Measurements from ENCODE around the gene AP4S1. TPM values are rescaled to one million over a fixed set of nuclear protein-coding genes. Genes with fewer than 3 reads are reported as not detected.
"Not testable (repeated sequence)": the region's sequence is repeated elsewhere in the genome, so short reads cannot be mapped to it uniquely, and the experiment has no call there.

The AP4S1 gene
- total and polyA plus RNA-seq, 2 of the 8 experiments (the other 6 are each of a cell fraction or from before 2014, with no cell fraction given), result 2.8 to 9.9 TPM

GRCh38 chr14:31042300-31042699 is 16.9 kb downstream of the AP4S1 start (continued):
- TF ChIP-seq HDAC2 (IDR thresholded peaks at IDR 0.05; ENCODE audit: borderline replicate concordance in 1 of 2, low read depth in 2 of 2, low read length in 2 of 2) (no peak), TAF1 (IDR thresholded peaks at IDR 0.05; ENCODE audit: low read depth, low read length) (no peak), EZH2 (IDR thresholded peaks at IDR 0.05; ENCODE audit: low read depth, low read length, severe bottlenecking) (no peak), SRF (IDR thresholded peaks at IDR 0.05; ENCODE audit: low read depth, low read length) (no peak), CEBPB (IDR thresholded peaks at IDR 0.05; ENCODE audit: low read depth, low read length) (no peak), RXRA (IDR thresholded peaks at IDR 0.05; ENCODE audit: insufficient read depth, low read depth, low read length) (no peak), NANOG (IDR thresholded peaks at IDR 0.05; ENCODE audit: insufficient read depth, low read depth, low read length, poor library complexity, severe bottlenecking) (no peak), SUZ12 (IDR thresholded peaks at IDR 0.05; ENCODE audit: low read length) (no peak), CHD2 (IDR thresholded peaks at IDR 0.05; ENCODE audit: low read length) (no peak), SAP30 (IDR thresholded peaks at IDR 0.05; ENCODE audit: insufficient read depth, insufficient replicate concordance, low read length) (no peak), SP1 (IDR thresholded peaks at IDR 0.05; ENCODE audit: low read depth, low read length) (no peak)

DNA sequence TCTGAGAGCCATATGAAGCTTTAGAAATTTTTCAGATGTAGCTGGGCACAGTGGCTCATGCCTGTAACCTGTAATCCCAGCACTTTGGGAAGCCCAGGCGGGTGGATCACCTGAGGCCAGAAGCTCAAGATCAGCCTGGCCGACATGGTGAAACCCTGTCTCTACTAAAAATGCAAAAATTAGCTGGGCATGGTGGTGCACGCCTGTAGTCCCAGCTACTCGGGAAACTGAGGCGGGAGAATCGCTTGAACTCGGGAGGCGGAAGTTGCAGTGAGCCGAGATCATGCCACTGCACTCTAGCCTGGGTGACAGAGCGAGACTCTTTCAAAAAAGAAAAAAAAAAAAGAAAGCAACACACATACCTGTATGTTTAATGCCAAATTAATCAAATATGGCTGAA is 17.4 kb downstream of the AP4S1 start:
- FAIRE-seq; H3K4me1 ChIP-seq (replicated peaks in 1 of 4; ENCODE audit: control insufficient read depth in 3 of 4, insufficient read depth in 4 of 4, low read length in 3 of 4); H2BK20ac ChIP-seq (ENCODE audit: low read length); H3K9me3 ChIP-seq (ENCODE audit: insufficient read depth in 2 of 2, low read depth in 1 of 2, low read length in 1 of 2); H2AK5ac ChIP-seq (ENCODE audit: low read depth, low read length); H2BK15ac ChIP-seq (ENCODE audit: low read length); H3K79me2 ChIP-seq (ENCODE audit: control insufficient read depth in 1 of 2, insufficient read depth in 2 of 2, low read length in 2 of 2); H4K20me1 ChIP-seq (replicated peaks in 1 of 2; ENCODE audit: control insufficient read depth in 1 of 2, insufficient read depth in 2 of 2, low read length in 2 of 2); H3K27ac ChIP-seq (ENCODE audit: low read depth, low read length); H3K27me3 ChIP-seq (replicated peaks in 1 of 4; ENCODE audit: control insufficient read depth in 3 of 4, extremely low read depth in 1 of 4, insufficient read depth in 3 of 4, low read length in 3 of 4); DNase-seq (ENCODE audit: low read depth in 1 of 2, low spot score in 2 of 2); H3K79me1 ChIP-seq (ENCODE audit: low read depth, low read length); H3K9ac ChIP-seq (replicated peaks in 1 of 4; ENCODE audit: extremely low read depth in 1 of 4, low read depth in 3 of 4, low read length in 3 of 4); H3K14ac ChIP-seq (ENCODE audit: insufficient read length); H2BK120ac ChIP-seq (replicated peaks; ENCODE audit: low read depth, low read length); H2BK5ac ChIP-seq (ENCODE audit: low read depth, low read length); H3K18ac ChIP-seq (ENCODE audit: extremely low read depth, low read length); H3K23ac ChIP-seq (ENCODE audit: insufficient read length); H3K23me2 ChIP-seq (ENCODE audit: low read depth, low read length); H4K8ac ChIP-seq (ENCODE audit: extremely low read depth, insufficient read depth, low read length); H3K4me3 ChIP-seq (ENCODE audit: extremely low read depth in 1 of 4, insufficient read depth in 2 of 4, low read depth in 3 of 4, low read length in 4 of 4); H3K4me2 ChIP-seq (ENCODE audit: insufficient read depth in 1 of 2, low read depth in 2 of 2, low read length in 2 of 2); H3K4ac ChIP-seq (replicated peaks; ENCODE audit: insufficient read length, low read depth, low read length); H4K5ac ChIP-seq (ENCODE audit: insufficient read length, low read depth, low read length); H3K36me3 ChIP-seq (ENCODE audit: control insufficient read depth in 2 of 4, insufficient read depth in 4 of 4, low read length in 3 of 4); H3K56ac ChIP-seq (replicated peaks; ENCODE audit: insufficient read length, low read depth, low read length); H2AFZ ChIP-seq (ENCODE audit: low read length); H4K91ac ChIP-seq (replicated peaks; ENCODE audit: insufficient read length, low read length); H2BK12ac ChIP-seq (ENCODE audit: low read depth, low read length): not testable (repeated sequence)
- ChIA-PET POLR2A (ENCODE audit: partially characterized antibody) (interaction anchor here (3.2 kb wide), 1 partner anchor 17 kb away, joined by 18 read pairs; the partner anchor contains the start of genes AP4S1 and STRN3), CTCF (ENCODE audit: partially characterized antibody) (interaction anchor here (0.6 to 2.0 kb wide), 2 partner anchors 15 to 35 kb away, joined by 3 to 5 read pairs; no protein-coding TSS in a partner anchor)
- WGBS, 2 experiments (ENCODE audit: extremely low coverage in 1 of 2, insufficient coverage in 1 of 2, insufficient read length in 1 of 2, insufficient replicate concordance in 2 of 2, low coverage in 1 of 2, low lambda C conversion rate in 2 of 2, missing lambda C conversion rate in 1 of 2), result 89% methylated on average over 9 of the region's 10 CpGs; no CpG with 5 or more reads in 1 of the 2 experiments
